HG03066 (cell line): ENCODE data around the gene ITPKB.
"Not testable (repeated sequence)": the region's sequence is repeated elsewhere in the genome, so short reads cannot be mapped to it uniquely, and the experiment has no call there.

Experiments
- ATAC-seq: cut with Tn5 transposase; IDR thresholded peaks from one replicate; pipeline ENCODE4 v1.9.1; 2021; ENCODE audit warnings: low read depth; ENCODE audit not compliant: unreplicated experiment

ITPKB gene

GRCh38 chr1:226732856-226733291, 6.2 kb downstream of the ITPKB start:
- no peak for ATAC-seq

- ATAC-seq, result no peak
Measured at GRCh38 chr1:226731257-226731893, 7.7 kb downstream of the ITPKB start.

DNA sequence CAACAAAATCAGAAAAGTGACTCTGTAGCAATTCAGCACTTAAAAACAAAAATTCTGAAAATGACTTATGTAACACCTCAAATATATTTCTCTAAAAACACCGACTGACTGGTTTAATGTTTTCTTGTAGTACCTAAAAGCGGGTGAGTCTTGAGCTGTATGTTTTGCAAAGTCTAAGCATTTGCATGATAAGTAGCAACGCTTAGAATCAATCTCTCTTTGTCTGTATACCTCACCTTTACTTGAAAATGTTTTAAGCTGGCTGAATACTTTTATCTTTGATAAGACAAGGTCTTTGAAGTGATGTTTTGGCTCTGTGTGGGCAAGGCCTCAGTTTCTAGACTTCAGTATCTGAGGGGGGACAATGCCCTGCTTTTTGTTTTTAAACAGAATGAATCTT, 8.2 kb downstream of the ITPKB start:
- ATAC-seq, result no peak

DNA sequence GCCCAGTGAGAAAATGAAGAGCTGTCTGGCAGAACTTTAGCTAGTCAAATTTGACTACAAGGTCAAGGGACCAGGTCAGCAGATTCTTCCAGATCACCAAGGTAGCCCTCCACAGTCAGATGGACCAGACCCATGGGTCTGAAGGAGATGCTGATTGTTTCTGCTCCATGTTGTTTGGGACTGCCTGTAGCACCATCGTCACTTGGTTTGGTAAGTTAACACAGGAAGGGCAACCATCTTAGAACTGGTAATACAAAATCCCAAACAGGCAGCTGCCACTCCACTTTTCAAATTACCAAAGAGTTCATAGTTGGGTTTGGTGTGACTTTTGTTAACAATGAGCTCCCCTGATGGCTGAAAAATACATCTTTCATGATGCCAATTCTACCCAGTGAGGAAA, 9.0 kb downstream of the ITPKB start:
- no peak for ATAC-seq

GRCh38 chr1:226728448-226728847, 10.6 kb downstream of the ITPKB start:
- no peak for ATAC-seq

GRCh38 chr1:226725897-226726267, 13.2 kb downstream of the ITPKB start:
- no peak for ATAC-seq

DNA sequence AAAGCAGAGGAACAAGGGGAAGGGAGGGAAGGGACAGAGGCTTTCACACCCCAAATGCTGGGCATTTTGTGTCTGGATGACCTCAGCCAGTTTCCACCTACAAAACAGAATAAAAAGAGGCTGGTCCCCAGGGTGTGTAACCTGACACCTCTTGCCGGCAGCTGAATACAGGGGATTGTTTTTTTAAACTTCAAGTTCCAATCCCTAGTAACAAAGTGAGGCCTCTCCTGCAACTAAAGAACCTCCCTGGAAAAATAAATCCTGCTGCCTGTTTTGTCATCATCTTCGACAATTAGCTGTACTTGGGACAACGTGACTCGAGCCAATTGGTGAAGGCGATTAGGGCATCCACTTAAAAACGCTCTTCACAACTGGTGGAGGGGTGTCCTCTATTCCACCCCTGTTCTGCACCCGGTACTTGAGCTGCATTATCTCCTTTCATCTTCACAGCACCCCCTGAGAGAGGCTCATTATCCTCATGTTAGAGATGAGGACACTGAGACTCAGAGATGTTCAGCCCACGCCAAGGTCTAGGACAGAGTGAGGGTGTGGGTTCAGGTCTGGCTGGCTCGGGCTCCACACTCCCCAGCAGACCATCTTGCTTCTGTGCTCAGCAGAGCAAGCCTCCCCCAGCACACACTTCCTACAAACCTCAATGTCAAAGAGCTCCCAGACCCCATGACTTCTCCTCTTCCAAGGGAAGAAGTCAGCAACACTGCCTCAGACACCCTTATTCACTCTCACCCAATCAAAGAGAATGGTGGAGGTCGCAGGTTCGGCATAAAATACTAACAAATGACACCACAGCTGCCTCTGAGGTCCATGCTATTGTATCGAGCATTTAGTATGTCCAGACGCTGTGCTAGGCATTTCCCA, 15.2 kb downstream of the ITPKB start:
- no peak for ATAC-seq

DNA sequence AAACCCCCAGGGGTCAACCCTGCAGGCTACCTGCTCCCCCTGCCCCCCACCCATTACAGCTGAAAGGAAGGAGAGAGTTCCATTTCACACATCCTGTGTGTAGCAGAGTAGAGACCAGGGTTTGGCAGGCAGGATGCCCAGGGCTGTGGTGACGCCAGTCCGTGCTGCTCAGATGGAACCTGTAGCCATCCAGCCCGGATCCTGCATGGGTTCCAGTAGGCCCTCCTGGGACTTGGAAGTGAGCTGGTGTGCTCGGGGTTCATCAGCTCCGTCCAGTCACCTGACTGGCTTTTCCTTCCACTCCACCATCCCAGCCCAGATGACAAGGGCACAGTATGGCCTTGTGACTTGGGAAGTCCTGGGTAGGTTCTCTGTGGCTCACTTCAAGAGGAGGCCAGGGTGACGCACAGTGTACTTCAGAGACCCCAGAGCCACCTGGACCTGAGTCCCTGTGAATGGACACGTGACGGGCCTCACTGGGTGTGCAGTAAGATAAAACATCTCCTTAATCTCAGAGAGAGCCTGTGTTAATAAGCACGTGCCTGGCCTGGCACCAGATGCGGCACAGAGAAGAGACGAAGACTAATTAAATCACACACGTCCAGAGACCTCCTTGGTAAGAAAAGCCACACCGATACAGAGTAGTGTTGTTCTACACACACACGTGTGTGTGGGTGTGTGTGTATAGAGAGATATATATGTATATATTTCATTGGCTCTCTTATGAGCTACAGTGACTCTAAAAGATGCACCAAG, 16.0 kb downstream of the ITPKB start:
- no peak for ATAC-seq

- no peak for ATAC-seq
Measured at GRCh38 chr1:226722240-226722900, 16.7 kb downstream of the ITPKB start.

GRCh38 chr1:226720574-226720973, 18.5 kb downstream of the ITPKB start:
- not testable (repeated sequence) for ATAC-seq

DNA sequence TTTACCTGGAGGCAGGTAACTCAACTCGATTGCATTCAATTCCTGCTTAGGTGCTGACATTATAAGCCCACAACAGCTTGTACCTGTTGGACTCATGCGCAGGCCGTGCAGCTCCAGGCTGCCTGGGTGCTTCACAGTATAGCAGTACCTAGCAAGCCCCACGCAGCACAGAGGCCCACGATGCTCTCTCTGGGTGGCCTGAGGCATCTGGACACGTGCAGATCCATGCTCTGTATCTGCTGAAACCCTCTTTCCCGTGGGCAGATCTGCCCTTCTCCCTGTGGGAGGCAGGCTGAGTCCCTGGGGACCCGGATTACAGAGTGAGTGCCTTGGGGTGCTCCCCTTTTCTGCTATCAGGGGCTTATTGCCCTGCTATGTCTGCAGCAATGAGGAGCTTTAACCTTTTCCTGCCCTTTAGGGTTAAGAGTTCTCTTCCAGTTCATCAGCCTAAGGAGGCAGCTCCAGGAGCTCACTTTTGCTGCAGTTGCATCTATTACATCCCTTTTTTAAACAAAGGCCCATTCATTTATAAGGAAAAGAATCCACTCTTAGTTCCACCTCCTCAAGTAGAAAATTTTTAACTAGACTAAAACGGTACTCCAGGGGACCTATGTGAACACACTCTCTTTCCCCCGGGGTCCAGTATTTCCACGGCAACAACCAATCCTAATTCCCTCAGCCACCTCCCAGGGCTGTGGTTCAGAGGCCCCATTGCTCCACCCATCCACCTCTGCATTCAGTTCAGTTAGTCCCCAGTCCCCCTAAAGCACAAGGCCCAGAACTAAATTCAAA, 19.3 kb downstream of the ITPKB start:
- ATAC-seq, result no peak

DNA sequence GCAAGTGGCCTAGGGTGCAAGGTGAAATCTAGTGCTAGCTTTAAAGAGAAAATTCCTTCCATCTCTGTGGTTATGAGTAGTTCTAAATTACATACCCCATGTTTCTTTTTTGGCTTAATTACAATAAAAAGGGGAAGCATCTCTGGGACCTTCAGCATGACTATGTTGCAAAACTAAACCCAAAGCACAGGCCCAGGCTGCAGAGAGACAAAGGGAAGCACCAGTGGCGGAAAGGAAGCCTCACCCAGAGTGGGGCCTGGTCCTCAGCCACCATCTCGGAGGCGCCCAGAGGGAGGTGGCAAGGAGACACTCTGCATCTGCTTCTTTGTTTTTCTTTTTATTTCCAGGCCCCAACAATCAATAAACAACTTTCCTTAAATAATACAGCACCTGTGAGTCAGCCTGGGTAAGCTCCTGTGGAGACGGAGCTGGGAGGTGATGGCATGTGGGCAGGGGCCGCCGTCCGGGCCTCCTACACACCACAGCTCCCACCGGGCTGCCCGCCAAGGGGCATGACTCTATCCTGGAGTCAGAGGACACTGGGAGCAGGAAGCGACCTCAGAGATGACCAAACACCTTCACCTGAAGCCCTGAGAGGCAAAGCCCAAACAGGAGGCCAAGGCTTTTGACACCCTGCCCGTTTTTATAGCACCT, 21.7 kb downstream of the ITPKB start:
- ATAC-seq, result no peak

GRCh38 chr1:226716577-226716976, 22.5 kb downstream of the ITPKB start:
- ATAC-seq, result no peak

DNA sequence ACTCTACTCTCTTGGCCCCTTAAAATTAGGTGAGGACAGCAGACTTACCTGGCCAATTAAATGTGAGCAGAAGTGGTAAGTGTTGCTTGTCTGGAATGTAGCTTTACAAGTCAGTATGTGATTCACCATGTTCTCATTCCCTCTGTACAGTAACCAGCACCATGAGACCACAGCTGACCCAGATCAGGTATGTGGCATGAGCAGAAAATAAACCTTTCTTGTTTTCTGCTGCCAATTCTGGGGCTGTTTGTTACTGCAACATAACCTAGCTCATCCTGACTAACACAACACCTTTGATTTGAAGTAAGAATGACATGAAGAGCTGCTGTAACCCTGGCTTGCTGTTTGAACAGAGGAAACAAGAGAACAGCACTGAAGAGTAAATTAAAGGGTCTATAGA, 24.9 kb downstream of the ITPKB start:
- no peak for ATAC-seq

- ATAC-seq, result peak; percentile 42
Measured at GRCh38 chr1:226712742-226713419, 26.2 kb downstream of the ITPKB start.

DNA sequence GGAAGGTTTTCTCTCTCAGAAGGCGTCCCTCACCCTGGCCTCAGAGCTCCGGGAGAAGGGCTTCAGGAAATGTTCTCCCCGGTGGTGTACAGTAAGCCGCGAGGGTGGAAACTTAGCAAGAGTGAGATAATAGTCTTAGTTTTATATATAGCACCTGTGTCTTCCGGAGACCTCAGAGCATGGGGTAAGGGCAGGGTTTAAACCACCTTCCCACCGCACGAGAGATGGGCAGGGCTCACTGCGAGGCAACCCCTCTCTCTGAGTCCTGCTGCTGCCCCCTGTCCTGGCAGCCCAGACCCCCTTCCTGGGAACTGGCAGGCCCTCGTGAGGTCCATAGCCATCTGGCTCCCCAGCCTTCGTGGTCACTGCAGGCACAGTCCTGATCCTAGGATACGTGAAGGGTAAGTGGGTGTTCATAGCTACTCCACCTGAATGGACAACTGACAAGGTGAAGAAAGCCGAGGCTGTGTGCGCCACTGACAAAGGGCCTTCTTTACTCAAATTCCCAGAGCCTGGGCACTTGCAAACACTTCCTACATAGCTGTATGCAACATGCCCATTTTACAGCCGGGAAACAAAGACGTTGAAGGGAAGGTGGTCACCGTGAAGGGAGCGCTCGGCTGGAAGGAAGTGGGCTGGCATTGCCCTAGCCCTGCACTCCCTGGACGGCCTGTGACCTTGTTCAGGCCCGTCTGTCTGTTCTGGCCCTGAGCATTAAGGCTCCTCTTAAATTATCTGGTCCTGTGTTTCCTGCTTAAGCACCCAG, 26.9 kb downstream of the ITPKB start:
- peak; percentile 80 for ATAC-seq

DNA sequence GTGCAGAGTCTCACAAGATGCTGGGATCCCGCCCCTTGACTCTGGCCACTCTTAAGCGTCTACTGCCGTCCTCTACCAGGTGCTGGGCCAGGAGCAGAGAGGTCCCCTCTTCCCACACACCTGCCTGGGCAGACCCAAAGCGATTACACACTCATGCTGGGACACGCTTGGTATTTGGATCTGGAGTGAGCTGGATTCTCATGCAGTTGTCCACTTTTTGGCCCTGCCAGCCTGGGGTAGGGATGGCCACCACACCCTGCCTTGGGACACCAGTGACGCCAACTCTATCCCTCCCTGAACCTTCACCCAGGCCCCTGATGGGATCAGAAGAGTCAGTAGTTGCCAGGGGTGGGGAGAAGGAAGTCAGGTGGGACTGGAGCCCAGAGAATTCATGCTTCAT, 28.6 kb downstream of the ITPKB start:
- ATAC-seq, result no peak

GRCh38 chr1:226709953-226710352, 29.1 kb downstream of the ITPKB start:
- ATAC-seq, result no peak
